Peyer's patch (tissue), 4 donors: ENCODE results near the gene NSUN6.

Source experiments
- CTCF ChIP-seq, 6 experiments: fragments of 450-650 bp in 4 of 6; fragments of 200-600 bp in 2 of 6; sonication (generic) in 1 of 6; IDR thresholded peaks; one replicate each; pipeline ENCODE4 v1.5.1; 2017 to 2019; ENCODE audit warnings: antibody characterized with exemption in 6 of 6, mild to moderate bottlenecking in 3 of 6, moderate library complexity in 1 of 6
- POLR2A ChIP-seq, 2 donors: fragments of 450-650 bp; IDR thresholded peaks; one replicate each; pipeline ENCODE4 v1.5.1; 2017; ENCODE audit warnings: antibody characterized with exemption in 2 of 2, mild to moderate bottlenecking in 2 of 2, moderate library complexity in 2 of 2

DNA sequence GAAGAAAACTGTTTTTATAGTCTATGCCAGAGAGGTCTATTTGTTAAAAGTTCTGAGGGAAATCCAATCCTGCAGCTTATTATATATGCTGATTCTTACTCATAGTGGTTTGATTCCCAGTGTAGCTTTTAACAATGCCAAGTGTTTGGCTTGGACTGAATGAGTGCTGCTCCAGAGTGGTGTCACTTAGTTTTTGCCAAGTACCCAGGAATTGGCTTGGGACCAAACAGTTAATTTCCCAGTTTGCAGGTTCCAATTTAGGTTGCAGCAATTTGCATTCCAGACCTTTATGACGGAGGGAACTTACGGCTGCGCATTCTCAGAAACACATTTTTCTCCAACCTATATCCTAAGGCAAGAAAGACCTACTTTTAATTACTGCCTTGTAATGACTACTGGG, 32.4 kb downstream of the NSUN6 start:
- TF ChIP-seq CTCF (IDR thresholded peaks at IDR 0.05) (no peak), POLR2A (IDR thresholded peaks at IDR 0.05) (no peak)
